Loucy (cell line): ENCODE data around the gene MTO1.
A peak's percentile ranks its signal among the peaks of the same experiment; 100 is the strongest.
"Not testable (repeated sequence)": the region's sequence is repeated elsewhere in the genome, so short reads cannot be mapped to it uniquely, and the experiment has no call there.

Source experiments
- H2AFZ ChIP-seq: fragments of 200-600 bp; sonication (generic); 2 replicates; pipeline ENCODE4 v1.6.0; 2016; ENCODE audit warnings: antibody characterized with exemption, mild to moderate bottlenecking, low read length, moderate library complexity
- H3F3A ChIP-seq: fragments of 200-600 bp; 2 replicates; pipeline ENCODE4 v1.6.0; 2016; ENCODE audit warnings: antibody characterized with exemption, low read depth, mild to moderate bottlenecking
- H3K27me3 ChIP-seq: fragments of 200-600 bp; sonication (generic); 2 replicates; pipeline ENCODE4 v1.6.1; 2014; ENCODE audit warnings: low read length, mild to moderate bottlenecking; ENCODE audit not compliant: insufficient read depth, poor library complexity, severe bottlenecking
- H3K36me3 ChIP-seq: fragments of 200-600 bp; sonication (generic); 2 replicates; pipeline ENCODE4 v1.6.1; 2016; ENCODE audit warnings: low read length; ENCODE audit not compliant: insufficient read depth
- H3K4me1 ChIP-seq: fragments of 200-600 bp; sonication (generic); 2 replicates; pipeline ENCODE4 v1.5.1; 2014; ENCODE audit warnings: low read length, mild to moderate bottlenecking; ENCODE audit not compliant: insufficient read depth, poor library complexity, severe bottlenecking
- H3K4me2 ChIP-seq: fragments of 200-600 bp; sonication (generic); 2 replicates; pipeline ENCODE4 v1.6.0; 2014; ENCODE audit warnings: antibody characterized with exemption, low read length, low read depth, mild to moderate bottlenecking; ENCODE audit not compliant: poor library complexity, severe bottlenecking
- H3K4me3 ChIP-seq: fragments of 200-600 bp; sonication (generic); 2 replicates; pipeline ENCODE4 v1.5.1; 2014; ENCODE audit warnings: low read length, mild to moderate bottlenecking, mixed read lengths; ENCODE audit not compliant: poor library complexity, severe bottlenecking
- H3K79me2 ChIP-seq: fragments of 200-600 bp; sonication (generic); 2 replicates; pipeline ENCODE4 v1.6.1; 2014; ENCODE audit warnings: low read length; ENCODE audit not compliant: insufficient read depth
- H3K9ac ChIP-seq: fragments of 200-600 bp; sonication (generic); 2 replicates; pipeline ENCODE4 v1.6.0; 2014; ENCODE audit warnings: mild to moderate bottlenecking, low read depth, low read length, moderate library complexity; ENCODE audit not compliant: poor library complexity, severe bottlenecking
- H3K9me2 ChIP-seq: fragments of 200-600 bp; sonication (generic); replicated peaks from 2 replicates; pipeline ENCODE4 v1.6.1; 2016; ENCODE audit warnings: low read depth, low read length, mixed read lengths
- H3K9me3 ChIP-seq: fragments of 200-600 bp; sonication (generic); 2 replicates; pipeline ENCODE4 v1.6.1; 2014; ENCODE audit warnings: mild to moderate bottlenecking, antibody characterized with exemption, low read length, low read depth; ENCODE audit not compliant: insufficient read depth
- H4K20me1 ChIP-seq: fragments of 200-600 bp; sonication (generic); 2 replicates; pipeline ENCODE4 v1.6.0; 2014; ENCODE audit warnings: antibody characterized with exemption, low read length, mild to moderate bottlenecking; ENCODE audit not compliant: insufficient read depth, poor library complexity, severe bottlenecking
- EZH2phosphoT487 ChIP-seq: fragments of 200-600 bp; IDR thresholded peaks from 2 replicates; pipeline ENCODE4 v1.6.1; 2018; ENCODE audit warnings: antibody characterized with exemption, mild to moderate bottlenecking, moderate library complexity, borderline replicate concordance
- TF ChIP-seq, protein P1 (sequence below): fragments of 200-600 bp; sonication (generic); conservative IDR thresholded peaks from 2 replicates; pipeline ENCODE4 v1.5.1; 2014; ENCODE audit warnings: mild to moderate bottlenecking, antibody characterized with exemption, low read length

MTO1 gene

GRCh38 chr6:73451223-73452106 lies 10.1 kb upstream of the MTO1 start:
- H3K4me3 ChIP-seq = peak overlapping the region; percentile 78
- TF ChIP-seq EZH2phosphoT487 = no peak
- TF ChIP-seq, protein P1, sequence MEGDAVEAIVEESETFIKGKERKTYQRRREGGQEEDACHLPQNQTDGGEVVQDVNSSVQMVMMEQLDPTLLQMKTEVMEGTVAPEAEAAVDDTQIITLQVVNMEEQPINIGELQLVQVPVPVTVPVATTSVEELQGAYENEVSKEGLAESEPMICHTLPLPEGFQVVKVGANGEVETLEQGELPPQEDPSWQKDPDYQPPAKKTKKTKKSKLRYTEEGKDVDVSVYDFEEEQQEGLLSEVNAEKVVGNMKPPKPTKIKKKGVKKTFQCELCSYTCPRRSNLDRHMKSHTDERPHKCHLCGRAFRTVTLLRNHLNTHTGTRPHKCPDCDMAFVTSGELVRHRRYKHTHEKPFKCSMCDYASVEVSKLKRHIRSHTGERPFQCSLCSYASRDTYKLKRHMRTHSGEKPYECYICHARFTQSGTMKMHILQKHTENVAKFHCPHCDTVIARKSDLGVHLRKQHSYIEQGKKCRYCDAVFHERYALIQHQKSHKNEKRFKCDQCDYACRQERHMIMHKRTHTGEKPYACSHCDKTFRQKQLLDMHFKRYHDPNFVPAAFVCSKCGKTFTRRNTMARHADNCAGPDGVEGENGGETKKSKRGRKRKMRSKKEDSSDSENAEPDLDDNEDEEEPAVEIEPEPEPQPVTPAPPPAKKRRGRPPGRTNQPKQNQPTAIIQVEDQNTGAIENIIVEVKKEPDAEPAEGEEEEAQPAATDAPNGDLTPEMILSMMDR = no peak
- H3K4me1 ChIP-seq = peaks cover 5% of the 10 kb centered on the region
- no peaks in the 10 kb centered on the region for H3K27me3 ChIP-seq
- peak overlapping the region; percentile 68 for H3K4me2 ChIP-seq
- no peaks in the 10 kb centered on the region for H3F3A ChIP-seq
- H3K9me3 ChIP-seq = no peaks in the 10 kb centered on the region
- H2AFZ ChIP-seq = peak overlapping the region; percentile 76
- peak overlapping the region; percentile 89 for H3K9ac ChIP-seq
- H3K36me3 ChIP-seq = no peaks in the 10 kb centered on the region
- H3K9me2 ChIP-seq = no peaks in the 10 kb centered on the region
- peaks cover 15% of the 10 kb centered on the region for H4K20me1 ChIP-seq
- H3K79me2 ChIP-seq = peaks cover 53% of the 10 kb centered on the region

DNA sequence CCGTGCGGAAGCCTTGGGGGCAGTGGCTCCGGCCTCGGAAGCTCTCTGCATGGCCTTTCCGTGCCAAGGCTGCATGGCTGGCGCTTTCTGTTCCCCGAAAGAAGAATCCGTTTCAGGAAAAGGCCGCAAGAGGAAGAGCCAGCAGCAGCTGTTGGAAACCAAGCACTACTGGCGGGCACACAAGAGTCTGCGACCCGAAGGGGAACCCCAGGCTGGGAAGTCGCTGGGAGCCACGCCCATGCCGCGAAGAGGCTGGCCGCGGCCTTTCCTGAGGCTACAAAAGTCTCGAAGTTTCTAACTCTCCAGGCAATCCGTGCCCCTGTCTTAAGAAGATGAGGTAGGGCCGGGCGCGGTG lies 9.5 kb upstream of the MTO1 start, which contains the start of gene CGAS:
TSS of gene CGAS (minus strand) at position 191 of the 355 bp plus-strand sequence. CDS start at position 75, 116 bp downstream.
- Histone ChIP-seq H3K4me1 (peaks cover 5% of the 10 kb centered on the region), H3K79me2 (peaks cover 47% of the 10 kb centered on the region), H3K9me3 (no peaks in the 10 kb centered on the region), H3K9ac (peak within 1 kb of the TSS; percentile 89), H3K4me3 (peak within 1 kb of the TSS; percentile 78), H3K27me3 (no peaks in the 10 kb centered on the region), H3K36me3 (no peaks in the 10 kb centered on the region), H3F3A (no peaks in the 10 kb centered on the region), H3K9me2 (no peaks in the 10 kb centered on the region), H3K4me2 (peak within 1 kb of the TSS; percentile 68), H2AFZ (peak within 1 kb of the TSS; percentile 76), H4K20me1 (peaks cover 12% of the 10 kb centered on the region)
- TF ChIP-seq, protein P1 = no peak
- TF ChIP-seq EZH2phosphoT487 = no peak

GRCh38 chr6:73455865-73456629 lies 5.5 kb upstream of the MTO1 start:
- Histone ChIP-seq H3F3A (no peaks in the 10 kb centered on the region), H3K4me3 (no peak overlapping the region), H3K79me2 (peaks cover 17% of the 10 kb centered on the region), H3K36me3 (no peaks in the 10 kb centered on the region), H4K20me1 (no peaks in the 10 kb centered on the region), H3K4me1 (peaks cover 9% of the 10 kb centered on the region), H3K27me3 (no peaks in the 10 kb centered on the region), H2AFZ (no peak overlapping the region), H3K9me3 (no peaks in the 10 kb centered on the region), H3K4me2 (no peak overlapping the region), H3K9ac (no peak overlapping the region), H3K9me2 (no peaks in the 10 kb centered on the region)
- TF ChIP-seq, protein P1 = no peak
- TF ChIP-seq EZH2phosphoT487 = no peak

DNA sequence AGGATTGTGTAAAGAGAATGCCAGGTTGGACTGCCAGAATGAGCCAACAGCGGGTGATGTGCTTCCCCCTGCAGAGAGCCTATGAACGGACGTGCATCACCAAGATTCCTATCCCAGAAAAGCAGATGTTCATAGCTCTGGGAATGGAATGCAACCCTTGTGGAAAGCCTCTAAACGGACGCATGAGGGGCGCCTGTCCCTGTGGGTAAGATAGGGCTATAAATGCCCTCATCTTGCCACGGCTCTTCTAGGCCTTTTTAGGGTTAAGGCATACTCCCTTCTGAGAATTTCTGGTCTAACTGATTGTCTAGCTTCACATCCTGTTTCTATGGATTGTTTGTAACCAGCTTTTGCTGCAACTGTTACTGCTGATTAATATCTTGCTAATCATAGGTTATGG lies 2.1 kb upstream of the MTO1 start:
- H3K27me3 ChIP-seq, H3K4me3 ChIP-seq, H3K4me2 ChIP-seq, H3F3A ChIP-seq, H3K36me3 ChIP-seq, H3K9me2 ChIP-seq, H4K20me1 ChIP-seq, H3K9ac ChIP-seq, H2AFZ ChIP-seq, H3K9me3 ChIP-seq: not testable (repeated sequence)
- peaks cover 19% of the 10 kb centered on the region for H3K4me1 ChIP-seq
- H3K79me2 ChIP-seq = peaks cover 33% of the 10 kb centered on the region
